Tibial artery (tissue), 4 donors: ENCODE results near the gene BRWD1.

ENCODE experiments used
- DNase-seq, 2 donors: peaks; one replicate each; pipeline ENCODE4 v3.0.0-alpha.2; 2019
- H3K27ac ChIP-seq, 2 donors: fragments of 200-600 bp; sonication (generic) in 1 of 2; 1 replicate in 1 of 2; 2 replicates in 1 of 2; pipeline ENCODE4 v1.5.1; 2018 to 2019; ENCODE audit warnings: mild to moderate bottlenecking in 1 of 2
- H3K27me3 ChIP-seq, 2 donors: fragments of 200-600 bp; sonication (generic) in 1 of 2; one replicate each; pipeline versions ENCODE4 v1.5.1 to v1.6.0; 2016 to 2019
- H3K36me3 ChIP-seq, 3 donors: fragments of 200-600 bp; sonication (generic) in 2 of 3; one replicate each; pipeline ENCODE4 v1.5.1; 2016 to 2019; ENCODE audit warnings: mild to moderate bottlenecking in 2 of 3
- H3K4me1 ChIP-seq, 4 donors: fragments of 200-600 bp; sonication (generic) in 2 of 4; 1 replicate in 3 of 4; 2 replicates in 1 of 4; pipeline ENCODE4 v1.5.1; 2016 to 2019
- H3K4me3 ChIP-seq, 2 donors: fragments of 200-600 bp; sonication (generic) in 1 of 2; 1 replicate in 1 of 2; 2 replicates in 1 of 2; pipeline ENCODE4 v1.5.1; 2018 to 2019; ENCODE audit warnings: mild to moderate bottlenecking in 2 of 2
- H3K9me3 ChIP-seq, 3 donors: fragments of 200-600 bp; sonication (generic) in 1 of 3; one replicate each; pipeline ENCODE4 v1.5.1; 2016 to 2019
- intact Hi-C: fragments of 100-400 bp; cut with DNase I; formaldehyde crosslinking; loops from one replicate; pipeline ENCODE4 v1.15.0; 2023; ENCODE audit warnings: low total_unique reads
- TF ChIP-seq, protein P1 (sequence below), 2 experiments: fragments of 200-600 bp in 1 of 2; fragments of 450-650 bp in 1 of 2; IDR thresholded peaks; one replicate each; pipeline ENCODE4 v1.5.1; 2017 to 2019; ENCODE audit warnings: antibody characterized with exemption in 2 of 2, mild to moderate bottlenecking in 1 of 2, moderate library complexity in 1 of 2

Gene BRWD1

DNA sequence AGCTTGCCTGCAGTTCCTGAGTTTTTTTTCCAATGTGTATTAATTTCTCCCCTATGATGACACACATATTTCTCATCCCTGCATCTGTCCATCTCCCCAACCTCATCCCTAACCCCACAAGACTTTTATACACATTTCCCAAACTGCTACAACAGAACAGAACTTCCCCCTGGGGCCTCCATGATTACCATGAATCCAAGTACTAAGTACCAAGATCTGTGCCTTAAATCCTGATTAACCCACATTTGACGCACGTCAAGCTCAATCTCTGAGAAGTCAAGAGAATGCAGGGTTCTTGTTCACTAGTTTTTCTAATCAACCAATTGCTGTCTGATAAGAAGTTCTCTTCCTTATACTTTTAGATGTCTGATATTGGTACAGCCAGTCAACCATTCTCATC, 25.8 kb upstream of the BRWD1 start:
- no peak overlapping the region for H3K4me3 ChIP-seq
- no peaks in the 10 kb centered on the region for H3K27me3 ChIP-seq
- no peaks in the 10 kb centered on the region for H3K4me1 ChIP-seq
- H3K9me3 ChIP-seq = no peaks in the 10 kb centered on the region
- peaks cover 18 to 26% (median 26%) of the 10 kb centered on the region in 3 donors for H3K36me3 ChIP-seq
- no peak overlapping the region for H3K27ac ChIP-seq
- intact Hi-C loops = no loop called here
- TF ChIP-seq, protein P1, sequence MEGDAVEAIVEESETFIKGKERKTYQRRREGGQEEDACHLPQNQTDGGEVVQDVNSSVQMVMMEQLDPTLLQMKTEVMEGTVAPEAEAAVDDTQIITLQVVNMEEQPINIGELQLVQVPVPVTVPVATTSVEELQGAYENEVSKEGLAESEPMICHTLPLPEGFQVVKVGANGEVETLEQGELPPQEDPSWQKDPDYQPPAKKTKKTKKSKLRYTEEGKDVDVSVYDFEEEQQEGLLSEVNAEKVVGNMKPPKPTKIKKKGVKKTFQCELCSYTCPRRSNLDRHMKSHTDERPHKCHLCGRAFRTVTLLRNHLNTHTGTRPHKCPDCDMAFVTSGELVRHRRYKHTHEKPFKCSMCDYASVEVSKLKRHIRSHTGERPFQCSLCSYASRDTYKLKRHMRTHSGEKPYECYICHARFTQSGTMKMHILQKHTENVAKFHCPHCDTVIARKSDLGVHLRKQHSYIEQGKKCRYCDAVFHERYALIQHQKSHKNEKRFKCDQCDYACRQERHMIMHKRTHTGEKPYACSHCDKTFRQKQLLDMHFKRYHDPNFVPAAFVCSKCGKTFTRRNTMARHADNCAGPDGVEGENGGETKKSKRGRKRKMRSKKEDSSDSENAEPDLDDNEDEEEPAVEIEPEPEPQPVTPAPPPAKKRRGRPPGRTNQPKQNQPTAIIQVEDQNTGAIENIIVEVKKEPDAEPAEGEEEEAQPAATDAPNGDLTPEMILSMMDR (IDR thresholded peaks at IDR 0.05) = no peak
- DNase-seq = no peak

DNA sequence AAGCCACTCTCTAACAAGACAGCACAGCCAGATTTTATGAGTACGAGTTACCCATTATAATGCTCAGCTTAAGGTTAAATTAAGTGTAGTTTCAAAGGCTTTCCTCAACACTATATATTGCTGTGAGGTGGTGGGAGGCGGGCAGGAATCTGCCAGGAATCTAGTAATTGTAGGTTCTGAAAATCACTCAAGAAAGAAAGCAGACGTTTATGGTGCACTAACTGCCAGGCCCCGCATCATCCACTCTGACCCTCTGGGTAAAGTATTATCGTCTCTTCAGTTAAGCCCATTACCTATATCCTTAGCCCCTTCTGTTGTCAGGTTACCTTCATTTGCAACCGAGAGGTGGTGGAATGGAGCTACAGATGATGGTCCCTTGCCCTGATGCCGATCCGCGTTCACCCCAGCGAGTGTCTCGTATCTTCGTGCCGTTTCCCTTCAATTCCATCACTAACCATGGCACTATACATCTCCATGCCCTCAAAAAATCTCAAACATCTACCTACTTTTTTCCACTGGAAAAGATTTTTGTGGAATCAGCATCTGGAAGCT, 23.1 kb upstream of the BRWD1 start:
- Histone ChIP-seq H3K27ac (no peak overlapping the region), H3K36me3 (peaks cover 4 to 8% (median 7%) of the 10 kb centered on the region in 3 donors), H3K27me3 (no peaks in the 10 kb centered on the region), H3K4me1 (no peaks in the 10 kb centered on the region), H3K9me3 (no peaks in the 10 kb centered on the region), H3K4me3 (no peak overlapping the region)
- TF ChIP-seq, protein P1 (IDR thresholded peaks at IDR 0.05) = no peak
- DNase-seq = no peak
- intact Hi-C loops = no loop called here

DNA sequence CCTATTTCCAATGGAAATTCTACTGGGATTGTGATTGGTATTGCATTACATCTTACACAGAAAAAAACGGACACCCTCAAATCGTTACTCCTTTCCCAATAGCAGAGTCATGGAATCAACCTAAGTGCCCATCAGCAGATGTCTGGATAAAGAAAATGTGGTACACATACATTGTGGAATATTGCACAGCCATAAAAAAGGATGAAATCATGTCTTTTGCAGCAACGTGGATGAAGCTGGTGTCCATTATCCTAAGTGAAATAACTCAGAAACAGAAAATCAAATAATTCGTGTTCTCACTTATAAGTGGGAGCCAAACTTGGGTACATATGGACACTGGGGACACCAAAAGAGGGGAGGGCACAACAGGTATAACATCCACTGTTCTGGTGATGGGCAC, 21.2 kb upstream of the BRWD1 start:
- H3K36me3 ChIP-seq = no peaks in the 10 kb centered on the region
- no peak overlapping the region for H3K4me3 ChIP-seq
- intact Hi-C loops = no loop called here
- H3K9me3 ChIP-seq = no peaks in the 10 kb centered on the region
- TF ChIP-seq, protein P1 (IDR thresholded peaks at IDR 0.05) = no peak
- no peaks in the 10 kb centered on the region for H3K4me1 ChIP-seq
- no peak for DNase-seq
- no peaks in the 10 kb centered on the region for H3K27me3 ChIP-seq
- no peak overlapping the region for H3K27ac ChIP-seq

DNA sequence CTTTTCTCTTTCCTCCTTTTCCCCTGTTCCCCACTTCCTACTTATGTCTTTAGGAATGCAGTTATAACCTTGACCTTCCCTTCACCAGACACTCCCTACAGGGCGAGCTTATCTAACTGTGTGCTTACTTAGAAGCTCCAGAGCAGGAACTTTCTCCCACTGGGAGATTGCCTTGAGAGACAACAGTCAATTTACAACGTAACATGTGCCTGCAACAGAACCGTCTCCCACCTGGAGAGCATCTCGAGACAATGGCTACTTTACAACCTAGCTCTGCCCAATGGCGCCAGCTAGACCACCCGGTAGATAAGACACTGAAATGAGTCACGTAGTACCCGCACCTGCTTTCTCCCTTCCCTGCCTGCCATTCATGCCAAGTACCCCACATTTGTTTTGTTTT, 18.7 kb upstream of the BRWD1 start:
- H3K4me1 ChIP-seq = no peaks in the 10 kb centered on the region
- TF ChIP-seq, protein P1 (IDR thresholded peaks at IDR 0.05) = no peak
- H3K9me3 ChIP-seq = no peaks in the 10 kb centered on the region
- no peak for DNase-seq
- intact Hi-C loops = no loop called here
- H3K27me3 ChIP-seq = no peaks in the 10 kb centered on the region
- no peak overlapping the region for H3K27ac ChIP-seq
- no peaks in the 10 kb centered on the region for H3K36me3 ChIP-seq
- no peak overlapping the region for H3K4me3 ChIP-seq

DNA sequence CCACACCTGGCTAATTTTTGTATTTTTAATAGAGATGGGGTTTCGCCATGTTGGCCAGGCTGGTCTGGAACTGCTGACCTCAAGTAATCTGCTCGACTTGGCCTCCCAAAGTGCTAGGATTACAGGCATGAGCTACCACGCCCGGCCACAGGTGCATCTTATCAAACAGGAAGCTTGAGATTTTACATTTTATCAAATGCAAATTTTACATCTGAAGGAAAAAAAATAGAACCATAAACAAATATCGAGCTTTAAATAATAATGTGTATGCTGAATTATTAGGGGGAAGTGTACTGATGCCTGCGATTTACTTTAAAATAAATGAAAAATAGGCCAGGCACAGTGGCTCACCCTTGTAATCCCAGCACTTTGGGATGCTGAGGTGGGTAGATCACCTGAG, 16.6 kb upstream of the BRWD1 start:
- Histone ChIP-seq H3K9me3 (no peaks in the 10 kb centered on the region), H3K4me3 (no peak overlapping the region), H3K27ac (no peak overlapping the region), H3K27me3 (peaks cover 0 to 2% of the 10 kb centered on the region in 2 donors), H3K36me3 (no peaks in the 10 kb centered on the region), H3K4me1 (no peaks in the 10 kb centered on the region)
- no peak for DNase-seq
- TF ChIP-seq, protein P1 (IDR thresholded peaks at IDR 0.05) = no peak
- intact Hi-C loops = no loop called here

DNA sequence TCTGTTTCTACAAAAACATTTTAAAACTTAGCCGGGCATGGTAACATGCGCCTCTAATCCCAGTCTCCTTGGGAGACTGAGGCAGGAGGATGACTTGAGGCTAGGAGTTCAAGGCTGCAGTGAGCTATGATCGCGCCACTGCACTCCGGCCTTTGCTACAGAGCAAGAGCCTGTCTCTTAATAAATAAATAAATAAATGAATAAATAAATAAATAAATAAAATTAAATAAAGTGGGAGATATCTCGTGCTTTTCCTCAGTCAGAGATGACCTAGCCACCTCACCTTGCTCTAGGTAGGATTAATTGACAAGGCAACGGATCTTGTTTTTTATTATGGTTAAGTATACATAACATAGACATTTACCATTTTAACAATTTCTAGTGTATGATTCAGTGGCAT, 14.3 kb upstream of the BRWD1 start:
- no peak for DNase-seq
- TF ChIP-seq, protein P1 (IDR thresholded peaks at IDR 0.05) = no peak

More for the DNA sequence above, 14.3 kb upstream of the BRWD1 start:
- Histone ChIP-seq H3K27me3 (peaks cover 0 to 2% of the 10 kb centered on the region in 2 donors), H3K36me3 (no peaks in the 10 kb centered on the region), H3K9me3 (no peaks in the 10 kb centered on the region), H3K4me3 (no peak overlapping the region), H3K4me1 (no peaks in the 10 kb centered on the region), H3K27ac (no peak overlapping the region)
- intact Hi-C loops = no loop called here
